ENCODE data around the gene FBN1.

Gene FBN1

DNA sequence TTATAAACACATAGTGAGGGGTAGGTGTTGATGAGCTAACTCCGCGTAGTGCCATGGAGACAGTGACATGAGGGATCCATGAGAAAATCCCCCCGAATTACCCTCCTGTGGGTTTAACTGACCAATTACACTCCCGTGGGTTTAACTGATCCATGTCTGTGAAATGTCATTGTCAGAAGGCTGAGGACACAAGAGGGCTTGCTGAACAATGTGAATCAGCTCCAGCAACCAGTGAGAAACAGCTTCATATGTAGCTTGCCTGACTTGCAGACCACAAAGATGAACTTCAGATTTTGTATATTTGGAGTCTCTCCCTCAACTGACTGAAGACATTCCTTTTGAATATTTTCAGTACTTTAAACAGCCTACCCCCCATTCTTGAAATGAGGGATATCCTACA is 144.9 kb downstream of the FBN1 start:
- Mint-ChIP-seq H3K36me3 (ENCODE audit: low read depth) (peaks cover 7% of the 10 kb centered on the region), H3K27ac (no peak overlapping the region), H3K9me3 (no peaks in the 10 kb centered on the region), H3K4me1 (no peaks in the 10 kb centered on the region), H3K27me3 (ENCODE audit: low read depth, poor library complexity) (no peaks in the 10 kb centered on the region), H3K4me3 (no peak overlapping the region)
- TF ChIP-seq, protein P1, sequence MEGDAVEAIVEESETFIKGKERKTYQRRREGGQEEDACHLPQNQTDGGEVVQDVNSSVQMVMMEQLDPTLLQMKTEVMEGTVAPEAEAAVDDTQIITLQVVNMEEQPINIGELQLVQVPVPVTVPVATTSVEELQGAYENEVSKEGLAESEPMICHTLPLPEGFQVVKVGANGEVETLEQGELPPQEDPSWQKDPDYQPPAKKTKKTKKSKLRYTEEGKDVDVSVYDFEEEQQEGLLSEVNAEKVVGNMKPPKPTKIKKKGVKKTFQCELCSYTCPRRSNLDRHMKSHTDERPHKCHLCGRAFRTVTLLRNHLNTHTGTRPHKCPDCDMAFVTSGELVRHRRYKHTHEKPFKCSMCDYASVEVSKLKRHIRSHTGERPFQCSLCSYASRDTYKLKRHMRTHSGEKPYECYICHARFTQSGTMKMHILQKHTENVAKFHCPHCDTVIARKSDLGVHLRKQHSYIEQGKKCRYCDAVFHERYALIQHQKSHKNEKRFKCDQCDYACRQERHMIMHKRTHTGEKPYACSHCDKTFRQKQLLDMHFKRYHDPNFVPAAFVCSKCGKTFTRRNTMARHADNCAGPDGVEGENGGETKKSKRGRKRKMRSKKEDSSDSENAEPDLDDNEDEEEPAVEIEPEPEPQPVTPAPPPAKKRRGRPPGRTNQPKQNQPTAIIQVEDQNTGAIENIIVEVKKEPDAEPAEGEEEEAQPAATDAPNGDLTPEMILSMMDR (IDR thresholded peaks at IDR 0.05): no peak
- DNase-seq: no peak

DNA sequence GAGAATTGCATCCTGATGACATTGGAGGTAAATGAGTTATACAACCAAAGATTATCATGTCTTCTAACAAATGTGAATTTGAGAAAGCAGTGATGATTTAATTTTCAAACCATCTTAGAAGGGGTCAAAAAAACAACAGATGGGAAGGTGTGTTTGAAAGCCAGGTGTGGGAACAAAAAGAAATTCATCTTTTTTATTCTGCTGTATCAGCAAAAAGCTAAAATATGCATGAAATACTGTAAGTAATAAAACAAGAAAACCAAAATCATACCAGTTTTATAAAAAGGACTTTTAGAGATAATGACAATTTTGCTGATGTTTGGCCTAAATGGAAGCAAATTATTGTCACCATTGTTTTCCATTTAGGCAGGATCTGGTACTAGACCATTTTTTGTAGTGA is 145.5 kb downstream of the FBN1 start:
- Mint-ChIP-seq H3K9me3 (no peaks in the 10 kb centered on the region), H3K27ac (no peak overlapping the region), H3K36me3 (ENCODE audit: low read depth) (peaks cover 8% of the 10 kb centered on the region), H3K4me3 (no peak overlapping the region), H3K4me1 (no peaks in the 10 kb centered on the region), H3K27me3 (ENCODE audit: low read depth, poor library complexity) (no peaks in the 10 kb centered on the region)
- no peak for DNase-seq
- TF ChIP-seq, protein P1 (IDR thresholded peaks at IDR 0.05): no peak

DNA sequence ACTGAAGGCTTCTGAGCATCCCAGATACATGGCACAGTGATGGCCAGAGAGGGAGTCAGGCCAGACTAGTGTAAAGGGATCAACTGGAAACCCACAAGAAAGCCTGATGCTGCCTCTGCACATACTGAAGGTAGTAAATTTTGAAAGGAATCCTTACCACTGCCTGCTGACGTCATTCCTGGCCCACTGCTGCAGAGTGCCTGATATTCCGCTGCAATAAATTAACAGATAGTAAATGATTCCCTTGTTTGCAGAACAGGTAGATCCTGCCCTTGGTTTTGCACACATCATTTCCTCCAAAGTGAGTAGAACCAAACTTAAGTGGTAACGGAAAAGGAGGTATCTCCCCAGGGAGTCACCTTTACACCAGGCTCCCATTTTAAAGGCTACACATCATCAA is 146.7 kb downstream of the FBN1 start:
- Mint-ChIP-seq H3K36me3 (ENCODE audit: low read depth) (peaks cover 11% of the 10 kb centered on the region), H3K27ac (no peak overlapping the region), H3K9me3 (no peaks in the 10 kb centered on the region), H3K4me1 (no peaks in the 10 kb centered on the region), H3K27me3 (ENCODE audit: low read depth, poor library complexity) (peaks cover 2% of the 10 kb centered on the region), H3K4me3 (no peak overlapping the region)
- TF ChIP-seq, protein P1 (IDR thresholded peaks at IDR 0.05): no peak
- no peak for DNase-seq

DNA sequence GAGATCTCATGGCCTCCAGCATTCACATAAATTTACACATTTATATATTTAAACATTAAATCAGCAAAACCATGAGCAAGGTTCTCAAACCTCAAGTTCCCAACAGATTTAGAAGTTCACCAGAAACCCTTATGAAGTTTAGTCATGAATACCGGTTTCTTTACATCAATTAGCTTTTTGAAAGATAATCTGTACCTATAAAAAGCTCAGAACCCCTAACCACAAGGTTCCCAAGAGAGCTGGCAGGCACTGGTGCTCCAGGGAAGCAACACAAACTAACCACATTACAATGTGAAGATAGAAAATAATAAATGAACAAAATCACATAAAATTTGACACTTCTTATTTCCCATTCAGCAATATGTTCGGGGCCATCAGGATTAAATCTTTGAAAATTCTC is 150.9 kb downstream of the FBN1 start:
- Mint-ChIP-seq H3K27me3 (ENCODE audit: low read depth, poor library complexity) (peaks cover 2% of the 10 kb centered on the region), H3K9me3 (no peaks in the 10 kb centered on the region), H3K4me3 (no peak overlapping the region), H3K36me3 (ENCODE audit: low read depth) (peaks cover 23% of the 10 kb centered on the region), H3K27ac (no peak overlapping the region), H3K4me1 (no peaks in the 10 kb centered on the region)
- DNase-seq: no peak
- TF ChIP-seq, protein P1 (IDR thresholded peaks at IDR 0.05): no peak

DNA sequence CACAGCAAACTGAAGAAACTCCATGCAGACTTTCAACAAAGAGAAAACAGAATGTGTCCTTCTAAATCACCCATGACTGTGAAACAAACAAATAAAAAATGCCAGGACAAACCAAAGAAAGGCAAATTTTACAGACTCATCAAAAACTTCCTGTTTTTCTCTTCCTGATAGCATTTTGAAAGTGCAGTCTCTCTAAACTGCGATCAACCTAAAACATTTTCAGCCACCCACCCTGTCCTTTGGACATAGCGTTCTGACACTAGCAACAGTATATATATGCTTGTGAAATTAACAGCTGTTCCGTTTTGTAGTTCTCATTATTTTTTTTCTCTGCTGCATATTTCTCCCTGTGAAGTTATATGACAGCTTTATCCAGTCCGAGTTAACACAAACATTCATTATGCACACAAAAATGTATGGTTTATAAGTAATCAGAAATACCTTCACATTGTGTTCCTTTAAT is 151.7 kb downstream of the FBN1 start:
- H3K4me3 Mint-ChIP-seq: no peak overlapping the region
- no peak for DNase-seq
- H3K27me3 Mint-ChIP-seq (ENCODE audit: low read depth, poor library complexity): peaks cover 2% of the 10 kb centered on the region
- no peaks in the 10 kb centered on the region for H3K4me1 Mint-ChIP-seq
- TF ChIP-seq, protein P1 (IDR thresholded peaks at IDR 0.05): no peak
- H3K9me3 Mint-ChIP-seq: no peaks in the 10 kb centered on the region
- no peak overlapping the region for H3K27ac Mint-ChIP-seq
- H3K36me3 Mint-ChIP-seq (ENCODE audit: low read depth): peaks cover 23% of the 10 kb centered on the region

DNA sequence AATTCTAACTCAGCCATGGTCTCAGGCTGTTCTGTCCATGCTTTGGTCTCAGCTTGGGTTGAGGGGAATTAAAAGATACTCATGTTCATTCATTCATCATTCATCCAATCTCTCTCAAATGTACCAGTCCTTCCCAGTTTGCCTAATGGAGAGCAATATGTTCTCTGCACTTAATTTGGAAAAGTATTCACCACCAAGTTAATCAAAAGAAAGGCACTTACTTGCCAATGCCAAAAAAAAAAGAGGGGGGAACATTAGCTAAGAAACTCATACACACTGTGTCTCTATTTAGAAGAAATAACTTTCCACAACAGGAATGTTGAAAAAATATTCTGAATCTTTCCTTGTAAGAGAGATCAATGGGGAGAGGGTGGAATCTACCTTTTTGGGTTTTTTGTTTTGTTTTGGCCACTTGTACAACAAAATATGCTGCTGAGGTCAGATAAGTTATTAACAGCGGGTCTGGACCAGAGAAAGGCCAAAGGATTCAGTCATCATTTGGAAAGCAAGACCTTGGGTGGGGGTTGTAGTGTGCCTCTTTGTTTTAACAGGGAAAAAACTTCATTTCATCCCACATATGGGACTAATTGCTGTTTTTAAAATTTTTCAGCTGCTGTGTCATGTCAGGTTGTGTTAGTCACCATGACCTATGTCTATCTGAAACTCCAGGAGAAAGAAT is 152.3 kb downstream of the FBN1 start:
- no peak for DNase-seq
- peaks cover 2% of the 10 kb centered on the region for H3K27me3 Mint-ChIP-seq (ENCODE audit: low read depth, poor library complexity)
- peaks cover 25% of the 10 kb centered on the region for H3K36me3 Mint-ChIP-seq (ENCODE audit: low read depth)
- no peaks in the 10 kb centered on the region for H3K9me3 Mint-ChIP-seq
- H3K4me1 Mint-ChIP-seq: no peaks in the 10 kb centered on the region
- TF ChIP-seq, protein P1 (IDR thresholded peaks at IDR 0.05): no peak
- H3K27ac Mint-ChIP-seq: no peak overlapping the region
- H3K4me3 Mint-ChIP-seq: no peak overlapping the region
